Pancreas (tissue), 10 donors: ENCODE data around the gene CUX1. TPM values are rescaled to one million over a fixed set of nuclear protein-coding genes. Genes with fewer than 3 reads are reported as not detected.
A peak's percentile ranks its signal among the peaks of the same experiment; 100 is the strongest.

ENCODE experiments used
- ATAC-seq, 4 donors: fragments of 200-7000 bp; cut with Tn5 transposase; one replicate each; pipeline versions ENCODE4 v1.8.0 to v1.9.1; 2020; ENCODE audit warnings: mild to moderate bottlenecking in 4 of 4, moderate library complexity in 4 of 4
- DNase-seq, 6 donors: peaks; one replicate each; pipeline ENCODE4 v3.0.0-alpha.2; 2020
- FAIRE-seq: peaks from 2 replicates; lab custom pipeline; 2012; peaks lifted over from hg19 to GRCh38; lab: Jason Lieb, UNC
- H3K27ac ChIP-seq, 4 donors: fragments of 200-600 bp; sonication (generic); 1 replicate in 3 of 4; 2 replicates in 1 of 4; pipeline versions ENCODE4 v1.5.0 to v1.8.0; 2020
- H3K27me3 ChIP-seq, 4 donors: fragments of 200-600 bp; one replicate each; pipeline ENCODE4 v1.8.0; 2021
- H3K36me3 ChIP-seq, 3 donors: fragments of 200-600 bp; sonication (generic) in 1 of 3; one replicate each; pipeline versions ENCODE4 v1.5.0 to v1.8.0; 2020 to 2021
- H3K4me1 ChIP-seq, 3 donors: fragments of 200-600 bp; one replicate each; pipeline ENCODE4 v1.8.0; 2021
- H3K4me3 ChIP-seq, 4 donors: fragments of 200-600 bp; sonication (generic) in 2 of 4; one replicate each; pipeline versions ENCODE4 v1.5.0 to v1.8.0; 2020 to 2021
- H3K9me3 ChIP-seq, 4 donors: fragments of 200-600 bp; one replicate each; pipeline ENCODE4 v1.8.0; 2021
- CTCF ChIP-seq, 4 donors: fragments of 200-600 bp; sonication (generic) in 3 of 4; IDR thresholded peaks; one replicate each; pipeline versions ENCODE4 v1.5.0 to v1.8.0; 2021; ENCODE audit warnings: antibody characterized with exemption in 4 of 4
- WGBS, 2 donors: extraction: QIAGEN DNeasy Blood & Tissue Kit; methylation state at CpG; one replicate each; pipeline ENCODE4 v1.1.7; 2013; 5-methylcytosine and 5-hydroxymethylcytosine counted together
- intact Hi-C, 3 donors: fragments of 100-400 bp; cut with DNase I; formaldehyde crosslinking; loops; one replicate each; pipeline versions ENCODE4 v1.11.1 to v1.14.2; 2022
- polyA plus RNA-seq, 2 donors: library from polyadenylated mRNA; stranded (reverse); fragments of 200-250 nt; gene quantifications; one replicate each; pipeline ENCODE4 v1.2.3, GENCODE V29; 2013
- total RNA-seq, 6 donors: library from RNA; stranded (reverse); fragmentation: NEBNext Ultra II Directional in 4 of 6; extraction: Animal tissue kit (Norgen Biotek cat#: 25700) in 4 of 6; gene quantifications; one replicate each; pipeline versions ENCODE4 v1.2.1 to v1.2.4, GENCODE V29; 2021 to 2023
- donor health status: healthy with polysubstance abuse.
- donor health status: DM: no; HTN: no; CAD: no; lungs with moderate emphysema.
- donor health status: DM: no; HTN: no; CAD: no.
- donor health status: control.
- donor health status: control.
- donor health status: Bipolar disorder and iron deficiency.
- donor health status: DM: yes; HTN: yes; CAD: no.
- donor health status: DM: no; HTN: no; CAD: no.
- donor health status: DM: no; HTN: no; CAD: no.
- donor health status: DM: yes; HTN: yes; CAD: no.

The CUX1 gene
- total and polyA plus RNA-seq, 8 donors, result 18.9 to 61.2 (median 45.1) TPM

GRCh38 chr7:102312317-102312716 is 494.9 kb downstream of the CUX1 start:
- ATAC-seq (no peak), DNase-seq (no peak), FAIRE-seq (no peak)
- Histone ChIP-seq H3K4me3 (no peak overlapping the region), H3K27ac (no peak overlapping the region), H3K27me3 (no peaks in the 10 kb centered on the region), H3K4me1 (no peaks in the 10 kb centered on the region), H3K36me3 (no peaks in the 10 kb centered on the region), H3K9me3 (no peaks in the 10 kb centered on the region)
- intact Hi-C loops, result no loop called here
- WGBS, 2 donors, result 90 to 91% methylated on average over 2 of the region's 2 CpGs
- no peak for TF ChIP-seq CTCF (IDR thresholded peaks at IDR 0.05)

- DNase-seq, result no peak
Measured at GRCh38 chr7:102313997-102314780, 496.8 kb downstream of the CUX1 start.

GRCh38 chr7:102317231-102318059 is 500.0 kb downstream of the CUX1 start:
- DNase-seq (peak in 1 of 6 donors; percentile 37), ATAC-seq (no peak), FAIRE-seq (no peak)
- WGBS, 2 donors, result 80 to 81% methylated on average over 24 of the region's 24 CpGs
- H3K4me1 ChIP-seq, result no peaks in the 10 kb centered on the region
- H3K4me3 ChIP-seq, result no peak overlapping the region
- no peaks in the 10 kb centered on the region for H3K27me3 ChIP-seq
- H3K9me3 ChIP-seq, result no peaks in the 10 kb centered on the region
- no peak overlapping the region for H3K27ac ChIP-seq
- intact Hi-C loops, result no loop called here
- TF ChIP-seq CTCF (IDR thresholded peaks at IDR 0.05), result no peak
- H3K36me3 ChIP-seq, result no peaks in the 10 kb centered on the region

More at GRCh38 chr7:102313997-102314780, 496.8 kb downstream of the CUX1 start:
- Histone ChIP-seq H3K27ac (no peak overlapping the region), H3K36me3 (no peaks in the 10 kb centered on the region), H3K4me3 (no peak overlapping the region), H3K9me3 (no peaks in the 10 kb centered on the region), H3K27me3 (no peaks in the 10 kb centered on the region), H3K4me1 (no peaks in the 10 kb centered on the region)
- no peak for ATAC-seq
- 89 to 91% methylated on average over 19 to 22 of the region's 22 CpGs for WGBS, 2 donors
- FAIRE-seq, result no peak
- intact Hi-C loops, result no loop called here
- TF ChIP-seq CTCF (IDR thresholded peaks at IDR 0.05), result no peak

GRCh38 chr7:102318482-102318971 is 501.1 kb downstream of the CUX1 start:
- ATAC-seq (peak in 3 of 4 donors; percentile 71 to 83 (median 77)), DNase-seq (peak in 3 of 6 donors; percentile 19 to 47 (median 36)), FAIRE-seq (no peak)
- TF ChIP-seq CTCF (IDR thresholded peaks at IDR 0.05), result no peak
- H3K9me3 ChIP-seq, result no peaks in the 10 kb centered on the region
- H3K27me3 ChIP-seq, result no peaks in the 10 kb centered on the region
- H3K4me1 ChIP-seq, result no peaks in the 10 kb centered on the region
- H3K27ac ChIP-seq, result no peak overlapping the region
- H3K36me3 ChIP-seq, result no peaks in the 10 kb centered on the region
- intact Hi-C loops, result no loop called here
- WGBS, 2 donors, result 61 to 65% methylated on average over 7 of the region's 7 CpGs
- H3K4me3 ChIP-seq, result no peak overlapping the region
